LNCaP clone FGC (cell line): Measurements from ENCODE around the gene DAGLA.
A peak's percentile ranks its signal among the peaks of the same experiment; 100 is the strongest.

Experiments used
- DNase-seq: peaks from one replicate; pipeline ENCODE4 v3.0.0-alpha.2; 2011; ENCODE audit warnings: low read depth
- H3K4me3 ChIP-seq: 2 replicates; pipeline ENCODE4 v1.5.1; 2011; ENCODE audit warnings: mild to moderate bottlenecking, low read depth, low read length, control low read depth
- CTCF ChIP-seq: IDR thresholded peaks from 2 replicates; pipeline ENCODE4 v1.5.1; 2012; ENCODE audit warnings: mild to moderate bottlenecking; ENCODE audit not compliant: control insufficient read depth, insufficient read depth; ENCODE audit errors: extremely low read depth

DAGLA gene

GRCh38 chr11:61730240-61730994, 50.2 kb downstream of the DAGLA start:
- TF ChIP-seq CTCF: no peak
- DNase-seq: no peak

GRCh38 chr11:61731211-61731951, 51.2 kb downstream of the DAGLA start:
- DNase-seq: no peak
- H3K4me3 ChIP-seq: no peak overlapping the region
- TF ChIP-seq CTCF: no peak

More at GRCh38 chr11:61730240-61730994, 50.2 kb downstream of the DAGLA start:
- H3K4me3 ChIP-seq: no peak overlapping the region

- no peak for DNase-seq
- no peak for TF ChIP-seq CTCF
- H3K4me3 ChIP-seq: no peak overlapping the region
These were observed 51.9 kb downstream of the DAGLA start for GRCh38 chr11:61731952-61732675.

- no peak for DNase-seq
- no peak for TF ChIP-seq CTCF
- no peak overlapping the region for H3K4me3 ChIP-seq
These were observed 52.5 kb downstream of the DAGLA start for GRCh38 chr11:61732705-61733104.

GRCh38 chr11:61733120-61733978, 53.2 kb downstream of the DAGLA start:
- TF ChIP-seq CTCF: peak; percentile 99
- peak; percentile 59 for DNase-seq
- H3K4me3 ChIP-seq: no peak overlapping the region

GRCh38 chr11:61734767-61735166, 54.6 kb downstream of the DAGLA start:
- no peak for TF ChIP-seq CTCF
- DNase-seq: no peak
- no peak overlapping the region for H3K4me3 ChIP-seq
